Muscle of leg (tissue), 11 donors: ENCODE results near the gene TAL1. TPM values are rescaled to one million over a fixed set of nuclear protein-coding genes. Genes with fewer than 3 reads are reported as not detected.

Experiments
- DNase-seq: peaks from one replicate; pipeline ENCODE4 v3.0.0; 2013
- H3K27ac ChIP-seq: one replicate; pipeline ENCODE4 v1.5.1; 2013; ENCODE audit warnings: mild to moderate bottlenecking, low read length, control low read depth
- H3K27me3 ChIP-seq: one replicate; pipeline ENCODE4 v1.6.1; 2013; ENCODE audit warnings: low read length; ENCODE audit not compliant: control insufficient read depth, insufficient read depth
- H3K36me3 ChIP-seq: one replicate; pipeline ENCODE4 v1.6.1; 2013; ENCODE audit warnings: low read length; ENCODE audit not compliant: control insufficient read depth, insufficient read depth
- H3K4me1 ChIP-seq: one replicate; pipeline ENCODE4 v1.6.1; 2013; ENCODE audit warnings: low read length; ENCODE audit not compliant: control insufficient read depth, insufficient read depth
- H3K4me3 ChIP-seq: one replicate; pipeline ENCODE4 v1.5.1; 2013; ENCODE audit warnings: low read length, control low read depth
- H3K9me3 ChIP-seq: replicated peaks from 2 replicates; pipeline ENCODE4 v1.6.1; 2013; ENCODE audit warnings: low read depth, low read length; ENCODE audit not compliant: control insufficient read depth
- WGBS: methylation state at CpG from one replicate; pipeline ENCODE4 v1.1.5; 2013; ENCODE audit warnings: missing lambda C conversion rate; ENCODE audit not compliant: insufficient coverage; 5-methylcytosine and 5-hydroxymethylcytosine counted together
- polyA plus RNA-seq, 8 donors: library from polyadenylated mRNA; unstranded; fragments of 120-200 nt; gene quantifications; one replicate each; pipeline versions ENCODE4 v1.2.1 to v1.2.3, GENCODE V29; 2013; ENCODE audit warnings: inconsistent platforms in 1 of 8, low replicate concordance in 1 of 8; ENCODE audit not compliant: insufficient read length in 8 of 8, insufficient read depth in 1 of 8
- total RNA-seq: library from RNA; stranded (reverse); fragments of 120-200 nt; gene quantifications from one replicate; pipeline ENCODE4 v1.2.4, GENCODE V29; 2013

The TAL1 gene
- total and polyA plus RNA-seq, 9 donors, result 2.2 to 3.9 (median 3.3) TPM

DNA sequence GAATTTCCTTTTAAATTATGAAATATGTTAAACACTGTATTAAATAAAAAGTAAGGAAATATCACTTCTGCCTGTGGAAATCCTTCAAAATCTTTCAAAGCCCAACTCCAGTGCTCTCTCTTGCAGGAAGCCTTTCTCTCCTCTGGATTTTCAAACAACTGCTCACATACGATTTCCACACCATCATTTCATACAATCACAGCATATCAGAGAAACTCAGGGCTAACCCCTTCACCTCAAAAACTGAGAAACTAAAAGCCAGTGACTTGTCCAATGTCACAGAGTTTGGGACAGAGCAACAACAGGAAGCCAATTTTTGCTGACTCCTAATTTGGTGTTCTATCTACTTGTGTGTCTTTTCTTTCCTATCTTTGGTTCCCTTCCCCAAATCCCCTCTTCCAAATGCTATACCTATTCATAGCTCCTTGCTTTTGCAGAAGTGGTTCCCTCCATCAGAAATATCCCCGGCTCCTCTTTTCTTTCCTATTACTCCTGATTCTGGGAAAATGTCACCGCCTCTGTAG, 12.4 kb upstream of the TAL1 start:
- no peak overlapping the region for H3K4me3 ChIP-seq
- H3K27ac ChIP-seq, result no peak overlapping the region
- DNase-seq, result no peak
- no peaks in the 10 kb centered on the region for H3K36me3 ChIP-seq
- no peaks in the 10 kb centered on the region for H3K9me3 ChIP-seq
- H3K4me1 ChIP-seq, result no peaks in the 10 kb centered on the region
- peaks cover 23% of the 10 kb centered on the region for H3K27me3 ChIP-seq
- 63% methylated on average over 2 of the region's 3 CpGs for WGBS

DNA sequence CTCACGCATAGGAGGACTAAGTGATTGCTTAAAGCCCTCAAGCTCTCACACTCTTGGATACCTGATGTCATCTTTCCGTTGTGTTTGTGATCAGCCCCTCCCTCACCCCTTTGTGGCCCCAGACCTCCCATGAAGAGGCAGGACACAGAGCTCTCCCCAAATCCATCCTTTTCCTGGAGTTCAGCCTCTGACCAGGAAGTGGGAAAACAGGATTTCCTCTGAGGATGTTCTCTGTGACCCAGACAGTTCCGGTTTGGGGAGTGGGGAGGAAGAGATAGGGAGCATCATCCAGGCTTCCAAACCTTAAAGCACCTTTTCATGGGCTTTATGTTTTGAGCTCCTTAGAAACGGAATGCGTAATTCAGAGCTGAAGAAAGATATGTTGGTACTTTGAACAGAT, 11.9 kb upstream of the TAL1 start:
- H3K27ac ChIP-seq, result no peak overlapping the region
- H3K36me3 ChIP-seq, result no peaks in the 10 kb centered on the region
- DNase-seq, result no peak
- H3K9me3 ChIP-seq, result no peaks in the 10 kb centered on the region
- WGBS, result 21% methylated on average over 2 of the region's 5 CpGs
- no peak overlapping the region for H3K4me3 ChIP-seq
- peaks cover 24% of the 10 kb centered on the region for H3K27me3 ChIP-seq
- no peaks in the 10 kb centered on the region for H3K4me1 ChIP-seq

GRCh38 chr1:47241114-47242113, 9.4 kb upstream of the TAL1 start:
- 60% methylated on average over 2 of the region's 11 CpGs for WGBS
- peak; percentile 40 for DNase-seq
- H3K27ac ChIP-seq, result no peak overlapping the region
- no peak overlapping the region for H3K4me3 ChIP-seq
- no peaks in the 10 kb centered on the region for H3K4me1 ChIP-seq
- no peaks in the 10 kb centered on the region for H3K9me3 ChIP-seq
- peaks cover 33% of the 10 kb centered on the region for H3K27me3 ChIP-seq
- no peaks in the 10 kb centered on the region for H3K36me3 ChIP-seq

GRCh38 chr1:47238935-47239592, 7.0 kb upstream of the TAL1 start:
- Histone ChIP-seq H3K4me3 (no peak overlapping the region), H3K27ac (no peak overlapping the region), H3K36me3 (no peaks in the 10 kb centered on the region), H3K9me3 (no peaks in the 10 kb centered on the region), H3K27me3 (peaks cover 52% of the 10 kb centered on the region), H3K4me1 (peaks cover 8% of the 10 kb centered on the region)
- 55% methylated on average over 2 of the region's 5 CpGs for WGBS
- no peak for DNase-seq

DNA sequence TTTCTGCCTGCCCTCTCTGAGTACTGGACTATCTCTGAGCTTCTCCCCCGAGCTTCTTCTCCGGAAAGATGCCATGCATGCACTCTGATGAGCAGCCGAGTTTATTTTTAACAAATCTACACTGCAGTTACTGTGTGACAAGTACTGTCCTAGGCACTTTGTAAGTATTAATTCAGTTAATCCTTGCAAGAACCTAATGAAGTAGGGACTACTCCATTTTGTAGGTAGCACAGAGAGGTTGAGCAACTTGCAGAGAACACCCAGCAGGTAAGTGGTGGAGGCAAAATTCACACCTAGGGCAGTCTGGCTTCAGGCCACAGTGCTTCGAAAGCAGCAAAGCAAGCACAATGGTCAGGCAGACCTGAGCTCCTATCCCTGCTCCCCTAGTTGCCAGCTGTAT, 3.8 kb upstream of the TAL1 start:
- Histone ChIP-seq H3K4me1 (peaks cover 23% of the 10 kb centered on the region), H3K9me3 (no peaks in the 10 kb centered on the region), H3K36me3 (no peaks in the 10 kb centered on the region), H3K4me3 (no peak overlapping the region), H3K27ac (peak overlapping the region; percentile 45), H3K27me3 (peaks cover 68% of the 10 kb centered on the region)
- no peak for DNase-seq
- 59% methylated on average over 2 of the region's 4 CpGs for WGBS

- Histone ChIP-seq H3K4me1 (peaks cover 26% of the 10 kb centered on the region), H3K27me3 (peaks cover 72% of the 10 kb centered on the region), H3K4me3 (no peak overlapping the region), H3K9me3 (no peaks in the 10 kb centered on the region), H3K27ac (peak overlapping the region; percentile 45), H3K36me3 (no peaks in the 10 kb centered on the region)
- DNase-seq, result peak; percentile 27
- 4% methylated on average over 7 of the region's 21 CpGs for WGBS
These were observed 3.2 kb upstream of the TAL1 start for GRCh38 chr1:47235241-47235681.

DNA sequence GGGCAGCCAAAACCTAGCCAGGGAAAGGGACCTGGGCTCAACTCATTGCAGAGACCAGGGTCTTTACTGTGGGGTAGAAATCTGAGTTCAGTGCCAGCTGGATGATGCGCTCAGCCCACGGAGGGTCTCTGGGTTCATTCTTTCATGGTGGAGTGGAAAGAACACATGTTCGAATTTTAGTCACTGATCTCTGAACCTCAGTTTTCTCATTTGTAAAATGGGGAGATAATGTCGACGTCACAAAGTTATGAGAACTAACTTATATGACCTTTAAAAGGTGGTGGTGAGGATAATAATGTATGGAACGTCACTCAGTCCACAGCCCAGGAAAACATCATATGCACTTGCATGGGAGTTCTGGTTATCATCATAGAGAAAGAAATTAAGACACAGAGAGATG, 1.2 kb upstream of the TAL1 start:
- Histone ChIP-seq H3K4me1 (peaks cover 26% of the 10 kb centered on the region), H3K9me3 (no peaks in the 10 kb centered on the region), H3K36me3 (no peaks in the 10 kb centered on the region), H3K4me3 (no peak overlapping the region), H3K27ac (no peak overlapping the region), H3K27me3 (peaks cover 83% of the 10 kb centered on the region)
- WGBS, result no CpG with 5 or more reads among the region's 6 CpGs
- DNase-seq, result no peak

DNA sequence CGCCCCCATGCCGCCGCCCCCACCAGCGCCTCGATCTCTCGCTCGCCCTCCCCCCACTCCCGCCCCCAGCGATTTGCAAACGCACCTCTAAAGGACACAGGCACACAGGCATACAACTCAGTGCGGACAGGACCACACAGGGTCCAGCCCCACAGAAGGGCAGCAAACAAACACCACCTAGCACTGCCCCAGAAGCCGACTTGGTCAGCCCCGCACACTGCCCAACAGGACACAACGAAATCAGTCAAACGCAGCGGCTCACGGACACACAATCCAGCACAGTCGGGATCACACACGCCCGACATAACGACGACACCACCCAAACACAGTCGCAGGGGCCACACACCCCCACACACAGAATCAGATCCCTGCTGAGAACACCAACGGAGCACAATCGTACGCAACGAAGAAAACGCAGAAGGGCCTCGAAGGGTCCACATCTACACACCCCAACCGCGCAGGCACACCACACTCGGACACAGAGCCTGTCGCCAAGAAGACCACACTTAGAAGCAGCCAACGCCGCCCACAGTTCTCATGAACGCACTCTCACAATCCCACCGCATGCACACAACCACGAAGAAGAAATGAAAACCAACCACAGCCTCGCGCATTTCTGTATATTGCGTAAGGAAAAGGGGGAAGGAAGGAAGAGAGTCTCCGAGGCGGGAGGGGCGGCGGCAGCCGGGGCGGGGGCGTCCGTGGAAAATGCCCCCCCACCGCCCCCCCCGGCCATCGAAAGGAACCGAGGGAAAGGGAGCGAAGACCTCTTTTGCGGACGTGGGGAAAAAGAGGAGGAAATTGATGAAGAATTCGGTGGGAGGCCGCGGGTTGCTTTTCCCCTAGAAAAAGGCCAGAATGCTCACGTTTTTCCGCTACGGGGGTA, 481 bp downstream of the TAL1 start:
- peak; percentile 74 for DNase-seq
- Histone ChIP-seq H3K4me3 (peak overlapping the region; percentile 37), H3K9me3 (no peaks in the 10 kb centered on the region), H3K27me3 (peaks cover 94% of the 10 kb centered on the region), H3K36me3 (no peaks in the 10 kb centered on the region), H3K4me1 (peaks cover 26% of the 10 kb centered on the region), H3K27ac (peak overlapping the region; percentile 86)
- WGBS, result 0% methylated on average over 37 of the region's 62 CpGs

DNA sequence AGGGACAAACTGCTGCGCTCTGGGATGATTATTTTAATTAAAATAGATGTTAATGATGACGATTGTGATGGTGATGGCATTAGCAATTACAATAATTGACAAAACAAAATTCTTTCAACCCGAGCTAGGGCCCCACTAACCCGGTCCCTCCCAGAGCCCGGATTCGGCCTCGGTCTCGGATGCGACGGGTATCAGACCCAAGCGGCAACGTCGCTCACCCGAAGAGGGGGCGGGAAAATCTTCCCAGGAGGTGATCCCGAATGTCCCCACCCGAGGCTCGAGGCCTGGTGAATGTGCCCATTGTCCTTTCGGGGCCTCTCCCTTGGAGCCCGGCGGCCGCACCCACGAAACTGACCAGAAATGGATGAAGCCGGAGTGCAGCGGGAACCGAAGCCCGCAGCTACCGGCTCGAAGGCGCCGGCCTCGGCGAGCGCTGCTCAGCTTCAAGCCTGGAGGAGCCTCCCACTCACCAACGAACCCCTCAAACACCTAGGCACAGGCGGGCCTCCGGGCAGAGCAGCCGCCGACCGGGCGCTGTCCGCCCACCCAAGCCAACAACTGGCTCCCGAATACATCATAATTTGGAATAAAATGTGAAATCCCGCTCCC, 1.2 kb downstream of the TAL1 start:
- H3K27ac ChIP-seq, result peak overlapping the region; percentile 86
- peak; percentile 19 for DNase-seq
- WGBS, result 2% methylated on average over 38 of the region's 44 CpGs
- no peaks in the 10 kb centered on the region for H3K36me3 ChIP-seq
- H3K27me3 ChIP-seq, result peaks cover 99% of the 10 kb centered on the region
- H3K4me3 ChIP-seq, result peak overlapping the region; percentile 33
- H3K9me3 ChIP-seq, result no peaks in the 10 kb centered on the region
- H3K4me1 ChIP-seq, result peaks cover 30% of the 10 kb centered on the region
